ENCODE data around the gene GAPT.

GAPT gene

DNA sequence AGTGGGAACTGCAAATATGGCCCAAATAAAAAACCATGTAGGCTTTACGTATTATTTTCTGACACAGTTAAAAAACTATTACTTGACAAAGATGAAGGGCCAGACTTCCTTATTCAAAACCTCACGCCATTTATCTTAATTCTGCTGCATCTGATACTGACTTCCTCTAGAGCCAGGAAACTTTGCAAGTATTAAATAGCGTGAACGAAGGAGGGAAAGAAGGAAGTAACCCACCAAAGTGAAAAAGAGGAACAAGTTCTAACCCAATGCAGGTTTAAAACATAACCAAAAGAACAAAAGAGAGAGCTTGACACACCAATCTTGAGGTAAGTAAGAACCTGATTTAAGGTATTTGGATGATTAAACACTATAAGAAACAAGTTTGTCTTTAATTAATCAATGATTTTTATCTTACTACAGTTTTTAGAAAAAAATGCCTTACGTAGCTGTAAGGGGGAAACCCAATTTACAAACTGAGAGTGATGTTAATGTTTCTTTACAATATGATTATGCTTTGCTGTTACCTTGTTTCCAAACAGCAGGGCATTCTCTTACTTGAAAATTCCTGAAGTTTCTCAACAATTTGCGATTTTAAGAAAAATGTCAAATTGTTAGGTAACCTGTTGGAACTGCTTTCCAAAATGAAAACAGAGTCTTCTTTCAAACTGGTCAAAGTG lies at the start of gene GAPT:
TSS of gene GAPT (plus strand) at position 220 of the 677 bp plus-strand sequence. CDS start 3,102 bp downstream, outside the sequence.
- peak; percentile 74 for DNase-seq (ENCODE audit: low spot score)

DNA sequence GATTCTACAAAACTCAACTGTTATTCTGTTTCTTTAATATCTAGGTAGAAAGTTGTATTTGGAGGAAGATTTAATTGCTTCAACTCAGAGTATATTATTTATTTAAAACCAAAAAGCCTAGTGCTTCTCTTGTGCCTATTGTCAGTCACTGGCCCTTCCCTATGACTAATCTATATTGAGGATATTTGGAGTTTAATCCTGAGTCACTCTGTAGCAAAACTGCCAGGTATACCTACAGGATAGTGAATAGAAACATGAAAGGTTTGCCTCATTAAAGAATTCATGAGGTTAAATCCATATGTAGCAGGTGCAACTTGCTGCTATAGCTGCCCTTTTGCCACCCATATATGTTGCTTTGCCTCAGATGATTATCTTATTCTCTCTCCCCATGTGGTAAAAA lies 46.4 kb upstream of the GAPT start:
- DNase-seq (ENCODE audit: low spot score), result no peak

- no peak for DNase-seq (ENCODE audit: low spot score)
Observed at GRCh38 chr5:58446024-58446423, 45.2 kb upstream of the GAPT start.

DNA sequence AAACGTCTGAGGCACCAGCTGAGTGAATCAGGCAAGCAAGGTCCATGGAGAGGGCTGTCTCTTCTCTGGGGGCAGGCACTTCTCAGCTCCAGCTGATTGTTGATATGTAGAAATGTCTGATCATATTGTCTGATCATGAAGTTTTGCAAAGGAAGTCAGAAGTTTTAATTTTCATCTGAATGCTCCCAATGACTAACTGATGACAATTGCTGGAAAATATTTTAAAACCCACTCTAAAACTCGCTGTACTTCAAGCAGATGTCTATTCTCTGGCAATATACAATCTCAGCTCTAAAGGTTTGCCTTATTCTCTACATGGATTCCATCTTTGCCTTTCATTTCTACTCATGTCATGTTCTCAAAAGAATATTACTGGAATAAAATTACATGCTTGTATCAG lies 44.0 kb upstream of the GAPT start:
- DNase-seq (ENCODE audit: low spot score), result no peak

DNA sequence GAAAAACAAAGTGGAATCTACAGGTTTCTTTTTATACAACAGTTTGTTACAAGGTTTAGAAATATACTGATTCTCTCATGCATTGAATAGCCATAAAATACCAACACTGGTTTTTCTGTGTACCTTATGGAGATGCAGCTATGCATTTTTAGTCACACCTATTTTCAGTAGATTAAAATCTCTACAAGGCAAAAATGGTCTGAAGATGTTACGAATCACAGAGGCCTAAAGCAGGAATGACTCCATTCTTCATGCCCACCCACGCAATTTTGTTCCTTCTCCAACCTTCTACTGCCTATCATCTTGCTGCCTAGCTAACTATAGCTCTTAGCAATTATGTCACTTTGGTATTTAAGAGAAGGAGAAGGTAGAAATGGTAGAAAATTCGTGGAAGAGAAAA lies 41.2 kb upstream of the GAPT start:
- DNase-seq (ENCODE audit: low spot score), result no peak

GRCh38 chr5:58450811-58451629 lies 40.2 kb upstream of the GAPT start:
- DNase-seq (ENCODE audit: low spot score), result no peak

DNA sequence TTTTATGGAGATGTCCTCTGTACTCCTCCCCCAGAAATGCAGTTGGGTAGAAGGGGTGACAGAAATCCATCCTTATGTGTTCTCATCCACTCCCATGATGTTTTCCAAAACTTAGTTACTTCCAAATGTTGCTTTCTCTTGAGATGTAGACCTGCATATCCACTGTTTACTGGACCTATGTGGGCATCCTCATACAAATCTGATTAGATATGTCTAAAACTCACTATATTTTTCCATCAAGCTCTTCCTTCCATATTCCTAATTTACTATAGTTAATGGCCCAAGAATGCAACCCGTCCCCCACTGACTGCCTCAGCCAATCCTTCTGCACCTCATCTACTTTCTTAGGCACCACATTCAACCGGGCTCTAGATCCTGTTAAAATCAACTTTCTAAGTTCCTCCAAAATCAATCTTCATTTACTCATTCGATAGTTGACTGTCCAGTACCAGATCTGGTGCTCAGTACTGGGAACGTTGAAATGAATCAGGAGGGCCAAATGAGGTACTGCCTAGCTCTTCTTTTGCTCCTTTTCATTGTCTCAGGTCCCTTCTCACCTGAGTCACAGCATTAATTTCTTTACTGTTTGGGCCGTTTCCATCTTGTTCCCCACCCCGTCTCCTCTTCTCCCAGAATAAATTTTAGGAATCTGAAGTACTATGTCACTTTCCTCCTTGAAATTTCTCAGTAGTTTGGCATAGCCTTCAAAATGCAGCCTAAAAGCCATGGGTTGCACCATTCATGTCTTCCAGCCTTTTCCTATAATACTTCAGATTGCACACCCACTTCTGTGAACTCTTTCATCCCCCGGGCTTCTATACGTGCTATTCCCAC lies 39.3 kb upstream of the GAPT start:
- no peak for DNase-seq (ENCODE audit: low spot score)

DNA sequence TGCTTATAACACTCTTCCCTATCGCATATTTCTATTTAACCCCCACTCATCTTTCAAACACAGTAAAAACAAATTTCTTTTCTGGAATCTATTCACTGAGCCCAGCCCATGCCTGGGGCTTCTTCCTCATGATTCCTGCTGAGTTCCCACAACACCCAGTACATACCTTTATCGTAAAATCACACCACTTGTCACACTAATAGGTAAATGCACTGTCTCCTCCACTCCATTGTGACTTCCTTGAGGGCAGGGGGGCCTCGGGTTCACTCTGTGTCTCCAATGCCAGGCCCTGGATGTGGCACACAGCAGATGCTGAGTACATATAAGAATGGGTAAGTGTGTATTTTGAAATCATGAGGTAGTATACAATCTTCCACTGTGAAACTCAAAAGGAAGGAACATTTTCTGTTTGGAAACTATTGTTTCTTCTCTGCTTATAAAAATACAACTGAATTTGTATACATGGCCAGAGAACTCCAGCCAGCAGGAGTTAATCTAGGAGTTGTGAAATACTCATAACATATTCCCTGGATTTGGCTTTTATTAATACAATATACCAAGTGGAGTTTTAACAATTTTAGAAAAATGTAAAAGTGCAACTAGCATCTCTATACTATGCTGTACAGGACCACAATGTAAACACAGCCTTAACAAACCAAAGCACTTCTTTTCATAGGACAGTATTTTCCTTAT lies 38.5 kb upstream of the GAPT start:
- DNase-seq (ENCODE audit: low spot score), result no peak

DNA sequence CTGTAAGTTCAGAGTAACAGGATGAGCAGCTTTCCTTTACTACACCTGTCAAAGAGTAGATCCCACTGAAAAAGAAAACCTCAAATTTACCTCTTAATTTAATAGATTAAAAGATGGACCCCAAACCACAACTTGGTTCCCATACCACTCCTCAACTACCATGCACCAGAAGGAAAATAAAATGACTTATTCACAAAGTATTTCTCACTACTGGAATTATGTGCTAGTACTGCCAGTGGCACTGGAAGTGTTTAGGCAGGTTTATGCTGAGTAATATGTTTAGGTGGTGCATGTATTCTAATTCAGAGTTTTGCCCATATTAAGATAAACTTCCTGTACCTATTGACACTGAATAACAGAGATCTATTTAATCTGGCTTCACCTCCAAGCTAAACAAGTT lies 37.9 kb upstream of the GAPT start:
- no peak for DNase-seq (ENCODE audit: low spot score)

GRCh38 chr5:58454025-58454424 lies 37.2 kb upstream of the GAPT start:
- no peak for DNase-seq (ENCODE audit: low spot score)

DNA sequence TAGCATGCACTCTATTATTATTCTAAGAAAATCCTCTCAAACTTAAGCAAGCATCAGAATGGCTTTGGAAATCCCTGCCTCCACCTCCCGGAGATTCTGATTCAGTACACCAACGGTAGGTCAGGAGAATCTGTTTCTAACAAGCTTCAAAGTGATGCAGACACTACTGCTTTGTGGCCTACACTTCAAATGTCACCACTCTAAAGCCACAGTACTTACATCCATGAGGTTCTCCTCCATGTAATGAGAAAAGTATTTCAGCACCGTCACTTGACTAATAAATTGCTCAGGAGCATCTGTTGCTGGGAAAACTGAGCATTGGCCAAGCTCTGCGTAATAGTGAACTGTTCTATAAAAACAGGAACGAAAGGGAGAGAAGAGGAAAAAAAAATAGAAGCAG lies 36.2 kb upstream of the GAPT start:
- no peak for DNase-seq (ENCODE audit: low spot score)

DNA sequence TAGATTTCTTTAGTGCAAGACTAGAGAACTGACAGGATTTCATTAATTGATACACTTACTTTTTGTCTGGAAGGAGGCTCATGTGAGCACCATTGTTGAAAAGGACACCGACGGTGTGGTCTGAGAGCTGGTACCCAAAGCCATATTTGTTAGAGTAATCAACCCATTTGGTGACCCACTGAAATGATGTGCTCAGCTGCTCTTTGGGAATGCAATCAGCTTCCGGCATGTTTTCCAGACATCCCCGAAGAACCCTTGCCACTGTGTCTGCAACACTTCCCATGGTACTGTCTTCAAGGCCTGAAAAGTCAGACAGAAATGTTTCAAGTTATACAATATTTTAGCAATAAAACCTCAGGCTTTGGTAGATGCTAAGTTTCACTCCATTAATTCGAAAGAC lies 35.8 kb upstream of the GAPT start:
- no peak for DNase-seq (ENCODE audit: low spot score)

GRCh38 chr5:58456026-58456425 lies 35.2 kb upstream of the GAPT start:
- no peak for DNase-seq (ENCODE audit: low spot score)

GRCh38 chr5:58456486-58456885 lies 34.7 kb upstream of the GAPT start:
- no peak for DNase-seq (ENCODE audit: low spot score)

GRCh38 chr5:58457050-58457449 lies 34.2 kb upstream of the GAPT start:
- DNase-seq (ENCODE audit: low spot score), result no peak

- DNase-seq (ENCODE audit: low spot score), result no peak
Observed at GRCh38 chr5:58458141-58458742, 33.0 kb upstream of the GAPT start.

- DNase-seq (ENCODE audit: low spot score), result no peak
Observed at GRCh38 chr5:58458743-58459145, 32.5 kb upstream of the GAPT start.

GRCh38 chr5:58459146-58460001 lies 31.9 kb upstream of the GAPT start:
- no peak for DNase-seq (ENCODE audit: low spot score)

GRCh38 chr5:58460002-58460731 lies 31.1 kb upstream of the GAPT start, which contains the start of gene PLK2:
Gene PLK2, minus strand, starts transcription at chr5:58460086. Its CDS starts 127 bp downstream, at chr5:58459959.
- DNase-seq (ENCODE audit: low spot score), result peak; percentile 90
